Testis (tissue), 3 donors: ENCODE data around the gene SLCO3A1. TPM values are rescaled to one million over a fixed set of nuclear protein-coding genes. Genes with fewer than 3 reads are reported as not detected.

Experiments
- DNase-seq: peaks from one replicate; pipeline ENCODE4 v3.0.0-alpha.2; 2019
- H3K27ac ChIP-seq, 2 donors: fragments of 200-600 bp; sonication (generic); one replicate each; pipeline ENCODE4 v1.5.1; 2019
- H3K27me3 ChIP-seq: fragments of 200-600 bp; sonication (generic); one replicate; pipeline ENCODE4 v1.5.1; 2019
- H3K36me3 ChIP-seq: fragments of 200-600 bp; sonication (generic); one replicate; pipeline ENCODE4 v1.5.1; 2017; ENCODE audit warnings: low read depth; ENCODE audit errors: missing control alignments
- H3K4me1 ChIP-seq: fragments of 200-600 bp; sonication (generic); one replicate; pipeline ENCODE4 v1.5.1; 2019
- H3K4me3 ChIP-seq, 2 donors: fragments of 200-600 bp; sonication (generic); one replicate each; pipeline ENCODE4 v1.5.1; 2017 to 2019
- H3K9me3 ChIP-seq: fragments of 200-600 bp; sonication (generic); one replicate; pipeline ENCODE4 v1.5.1; 2017
- CTCF ChIP-seq, 3 experiments: fragments of 450-650 bp in 2 of 3; fragments of 200-600 bp in 1 of 3; sonication (generic) in 1 of 3; IDR thresholded peaks; one replicate each; pipeline ENCODE4 v1.5.1; 2016 to 2019; ENCODE audit warnings: antibody characterized with exemption in 3 of 3, mild to moderate bottlenecking in 2 of 3, moderate library complexity in 1 of 3
- POLR2A ChIP-seq: fragments of 450-650 bp; IDR thresholded peaks from one replicate; pipeline ENCODE4 v1.6.1; 2017; ENCODE audit warnings: antibody characterized with exemption, mild to moderate bottlenecking, moderate library complexity
- WGBS, 2 donors: methylation state at CpG; one replicate each; pipeline ENCODE4 v1.1.5; 2018; 5-methylcytosine and 5-hydroxymethylcytosine counted together
- intact Hi-C: fragments of 100-400 bp; cut with DNase I; formaldehyde crosslinking; loops from one replicate; pipeline ENCODE4 v1.15.1; 2023; ENCODE audit warnings: low total_unique reads
- polyA plus RNA-seq: library from polyadenylated mRNA; stranded (reverse); fragments of 350-450 nt; fragmentation: Illumina TruSeq; extraction: RNeasy Lipid Tissue Mini Kit (QIAGEN cat#74804); gene quantifications from one replicate; pipeline ENCODE4 v1.2.3, GENCODE V29; 2014; ENCODE audit warnings: low read depth, low replicate concordance; ENCODE audit not compliant: insufficient read depth
- total RNA-seq, 2 donors: library from RNA; depleted of rRNA; stranded (reverse); fragments of >200 nt; gene quantifications; one replicate each; pipeline ENCODE4 v1.2.3, GENCODE V29; 2016

SLCO3A1 gene
- total and polyA plus RNA-seq, 3 donors from 2014 or later: 76.3 to 144 (median 77.2) TPM

GRCh38 chr15:91881569-91882297 is 28.2 kb downstream of the SLCO3A1 start:
- Histone ChIP-seq H3K27ac (no peak overlapping the region), H3K9me3 (no peaks in the 10 kb centered on the region), H3K27me3 (no peaks in the 10 kb centered on the region), H3K4me3 (no peak overlapping the region), H3K4me1 (peaks cover 5% of the 10 kb centered on the region), H3K36me3 (no peaks in the 10 kb centered on the region)
- TF ChIP-seq CTCF (IDR thresholded peaks at IDR 0.05): no peak
- no peak for TF ChIP-seq POLR2A
- intact Hi-C loops: no loop called here
- WGBS, 2 donors: 84 to 87% methylated on average over 9 of the region's 9 CpGs
- DNase-seq: no peak

GRCh38 chr15:91882858-91883586 is 29.5 kb downstream of the SLCO3A1 start:
- Histone ChIP-seq H3K36me3 (no peaks in the 10 kb centered on the region), H3K27ac (no peak overlapping the region), H3K9me3 (no peaks in the 10 kb centered on the region), H3K27me3 (no peaks in the 10 kb centered on the region), H3K4me1 (peaks cover 16% of the 10 kb centered on the region), H3K4me3 (no peak overlapping the region)
- no peak for TF ChIP-seq POLR2A
- no peak for TF ChIP-seq CTCF (IDR thresholded peaks at IDR 0.05)
- intact Hi-C loops: no loop called here
- no peak for DNase-seq
- WGBS, 2 donors: 80 to 94% methylated on average over 8 of the region's 8 CpGs

GRCh38 chr15:91884606-91885005 is 31.1 kb downstream of the SLCO3A1 start:
- 93 to 99% methylated on average over 3 of the region's 3 CpGs for WGBS, 2 donors
- intact Hi-C loops: no loop called here
- Histone ChIP-seq H3K36me3 (no peaks in the 10 kb centered on the region), H3K27me3 (no peaks in the 10 kb centered on the region), H3K4me3 (no peak overlapping the region), H3K9me3 (no peaks in the 10 kb centered on the region), H3K4me1 (peaks cover 22% of the 10 kb centered on the region), H3K27ac (no peak overlapping the region)
- TF ChIP-seq POLR2A (no peak), CTCF (IDR thresholded peaks at IDR 0.05) (no peak)
- no peak for DNase-seq

- no peaks in the 10 kb centered on the region for H3K9me3 ChIP-seq
- no peaks in the 10 kb centered on the region for H3K36me3 ChIP-seq
- intact Hi-C loops: no loop called here
- TF ChIP-seq POLR2A (no peak), CTCF (IDR thresholded peaks at IDR 0.05) (no peak)
- peaks cover 22% of the 10 kb centered on the region for H3K4me1 ChIP-seq
- no peak overlapping the region for H3K4me3 ChIP-seq
- 83 to 93% methylated on average over 7 of the region's 7 CpGs for WGBS, 2 donors
- no peak for DNase-seq
- no peak overlapping the region for H3K27ac ChIP-seq
- H3K27me3 ChIP-seq: no peaks in the 10 kb centered on the region
Measured at GRCh38 chr15:91885054-91885453, 31.5 kb downstream of the SLCO3A1 start.
